ENCODE measurements around the gene TBC1D10A. TPM values are rescaled to one million over a fixed set of nuclear protein-coding genes. Genes with fewer than 3 reads are reported as not detected.

The TBC1D10A gene
- total and polyA plus RNA-seq, 4 donors: 16.7 to 45.5 (median 27.5) TPM

DNA sequence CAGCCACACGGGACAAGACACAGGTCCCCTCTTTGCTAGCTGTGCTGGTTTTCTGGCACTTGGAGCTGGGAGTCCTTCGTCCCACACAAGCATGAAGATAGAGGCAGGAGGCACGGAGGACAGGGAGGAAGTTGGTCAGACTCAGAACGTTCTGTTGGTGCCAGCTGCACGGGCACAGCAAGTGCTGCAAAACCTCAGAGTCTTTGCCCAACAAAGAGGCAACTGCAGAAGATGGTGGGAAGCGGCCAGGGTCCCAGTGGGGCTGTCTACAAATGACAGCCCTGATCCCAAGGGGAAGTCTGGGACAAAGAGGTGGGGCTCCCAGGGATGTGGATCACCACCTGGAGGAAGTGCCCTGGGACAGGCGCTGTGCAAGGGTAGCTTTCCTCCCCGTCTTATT is 50.7 kb downstream of the TBC1D10A start:
- intact Hi-C loops (cut with DNase I): no loop called here
- H3K27ac ChIP-seq (ENCODE audit: low read depth in 1 of 2, low read length in 2 of 2): no peak overlapping the region
- H3K4me1 ChIP-seq (ENCODE audit: control insufficient read depth in 1 of 2, insufficient read depth in 2 of 2, low read length in 2 of 2): no peaks in the 10 kb centered on the region
- H3K27me3 ChIP-seq (ENCODE audit: control insufficient read depth in 1 of 2, insufficient read depth in 2 of 2, low read length in 1 of 2): no peaks in the 10 kb centered on the region
- ATAC-seq (ENCODE audit: low FRiP score): no peak
- no peak for DNase-seq
- H3K36me3 ChIP-seq (ENCODE audit: control insufficient read depth in 1 of 2, insufficient read depth in 2 of 2, low read length in 1 of 2): no peaks in the 10 kb centered on the region
- no peak overlapping the region for H3K4me3 ChIP-seq (ENCODE audit: low read length in 2 of 2)
- 73 to 77% methylated on average over 8 of the region's 8 CpGs for WGBS, 2 donors
- H3K9me3 ChIP-seq (ENCODE audit: control insufficient read depth, low read length): no peaks in the 10 kb centered on the region

DNA sequence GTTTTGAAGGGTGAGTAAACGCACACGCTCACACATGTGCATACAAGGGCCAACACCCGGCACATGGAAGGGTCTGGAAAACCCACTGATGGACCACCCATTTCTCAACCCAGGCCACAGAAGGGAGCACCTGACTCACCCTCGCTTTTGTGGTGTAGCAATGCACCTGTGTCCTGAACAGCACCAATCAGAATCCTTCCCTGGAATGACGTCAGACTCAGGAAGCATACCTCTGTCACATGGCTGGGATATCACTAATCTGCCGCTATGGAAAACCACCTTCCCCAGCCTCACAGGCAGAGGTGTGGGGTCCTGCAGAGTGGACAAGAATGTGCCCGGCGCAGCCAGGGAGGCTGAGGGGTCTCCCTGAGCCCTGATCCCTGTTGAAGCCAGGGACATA is 51.1 kb downstream of the TBC1D10A start:
- intact Hi-C loops (cut with DNase I): no loop called here
- no peak for ATAC-seq (ENCODE audit: low FRiP score)
- Histone ChIP-seq H3K36me3 (ENCODE audit: control insufficient read depth in 1 of 2, insufficient read depth in 2 of 2, low read length in 1 of 2) (no peaks in the 10 kb centered on the region), H3K9me3 (ENCODE audit: control insufficient read depth, low read length) (no peaks in the 10 kb centered on the region), H3K27ac (ENCODE audit: low read depth in 1 of 2, low read length in 2 of 2) (no peak overlapping the region), H3K4me1 (ENCODE audit: control insufficient read depth in 1 of 2, insufficient read depth in 2 of 2, low read length in 2 of 2) (no peaks in the 10 kb centered on the region), H3K27me3 (ENCODE audit: control insufficient read depth in 1 of 2, insufficient read depth in 2 of 2, low read length in 1 of 2) (no peaks in the 10 kb centered on the region), H3K4me3 (ENCODE audit: low read length in 2 of 2) (no peak overlapping the region)
- DNase-seq: no peak
- 80 to 81% methylated on average over 8 of the region's 8 CpGs for WGBS, 2 donors

DNA sequence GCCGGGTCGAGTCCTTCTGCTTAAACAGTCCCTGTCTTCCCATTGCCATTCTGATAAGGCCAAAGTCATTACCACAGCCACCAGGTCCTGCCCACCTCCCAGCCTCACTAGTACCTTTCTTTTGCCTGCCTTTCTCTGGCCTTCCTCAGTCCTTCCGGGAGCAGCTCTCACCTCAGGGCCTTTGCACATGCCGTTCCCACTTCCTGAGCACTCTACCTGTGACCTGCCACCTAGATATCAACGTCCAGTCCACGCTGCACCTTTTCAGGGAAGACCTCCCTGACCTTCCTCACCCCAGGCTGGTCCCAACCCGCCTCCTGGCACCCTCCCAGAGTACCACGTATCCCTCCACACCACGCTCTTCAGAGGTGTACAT is 52.3 kb downstream of the TBC1D10A start:
- no peak overlapping the region for H3K27ac ChIP-seq (ENCODE audit: low read depth in 1 of 2, low read length in 2 of 2)
- no peaks in the 10 kb centered on the region for H3K27me3 ChIP-seq (ENCODE audit: control insufficient read depth in 1 of 2, insufficient read depth in 2 of 2, low read length in 1 of 2)
- H3K4me3 ChIP-seq (ENCODE audit: low read length in 2 of 2): no peak overlapping the region
- intact Hi-C loops (cut with DNase I): no loop called here
- no peaks in the 10 kb centered on the region for H3K36me3 ChIP-seq (ENCODE audit: control insufficient read depth in 1 of 2, insufficient read depth in 2 of 2, low read length in 1 of 2)
- WGBS, 2 donors: 93 to 94% methylated on average over 7 to 9 of the region's 9 CpGs
- no peaks in the 10 kb centered on the region for H3K4me1 ChIP-seq (ENCODE audit: control insufficient read depth in 1 of 2, insufficient read depth in 2 of 2, low read length in 2 of 2)
- DNase-seq: no peak
- no peak for ATAC-seq (ENCODE audit: low FRiP score)
- H3K9me3 ChIP-seq (ENCODE audit: control insufficient read depth, low read length): no peaks in the 10 kb centered on the region

DNA sequence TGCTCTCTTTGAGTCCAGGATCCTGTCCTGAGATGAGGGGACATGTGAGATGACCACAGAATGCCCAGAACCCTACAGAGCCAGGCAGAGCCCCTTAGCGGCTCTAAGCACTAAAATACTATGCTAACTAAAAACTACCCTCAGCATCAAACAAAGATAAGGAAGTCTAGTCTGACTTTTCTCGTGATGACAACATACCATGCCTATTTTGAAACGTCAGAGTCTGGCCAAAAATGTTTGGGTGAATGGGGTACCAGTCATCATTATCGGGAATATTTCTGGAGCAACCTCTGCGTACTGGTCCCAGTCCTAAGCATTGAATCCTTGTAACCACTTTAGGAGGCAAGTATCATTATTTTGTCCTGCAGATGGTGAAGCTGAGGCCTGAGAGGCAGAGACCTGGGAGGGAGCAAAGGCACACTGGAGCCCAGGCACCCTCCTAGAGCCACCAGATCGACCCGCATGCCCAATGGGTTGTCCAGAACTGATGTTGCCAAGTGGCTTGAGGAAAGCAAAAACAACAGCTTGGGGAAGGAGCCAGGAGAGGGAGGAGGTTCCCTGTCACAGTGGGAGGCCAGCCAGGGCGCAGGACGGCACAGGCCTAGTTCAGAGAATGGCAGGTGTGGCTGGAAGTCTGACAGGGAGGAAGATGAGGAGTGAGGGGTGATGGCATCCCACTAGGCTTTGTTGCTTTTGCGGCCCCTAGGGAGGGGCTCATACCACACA is 52.9 kb downstream of the TBC1D10A start:
- Histone ChIP-seq H3K27ac (ENCODE audit: low read depth in 1 of 2, low read length in 2 of 2) (no peak overlapping the region), H3K27me3 (ENCODE audit: control insufficient read depth in 1 of 2, insufficient read depth in 2 of 2, low read length in 1 of 2) (no peaks in the 10 kb centered on the region), H3K4me1 (ENCODE audit: control insufficient read depth in 1 of 2, insufficient read depth in 2 of 2, low read length in 2 of 2) (no peaks in the 10 kb centered on the region), H3K4me3 (ENCODE audit: low read length in 2 of 2) (no peak overlapping the region), H3K9me3 (ENCODE audit: control insufficient read depth, low read length) (no peaks in the 10 kb centered on the region), H3K36me3 (ENCODE audit: control insufficient read depth in 1 of 2, insufficient read depth in 2 of 2, low read length in 1 of 2) (no peaks in the 10 kb centered on the region)
- WGBS, 2 donors: 28 to 40% methylated on average over 10 of the region's 10 CpGs
- intact Hi-C loops (cut with DNase I): no loop called here
- DNase-seq (no peak), ATAC-seq (ENCODE audit: low FRiP score) (no peak)

DNA sequence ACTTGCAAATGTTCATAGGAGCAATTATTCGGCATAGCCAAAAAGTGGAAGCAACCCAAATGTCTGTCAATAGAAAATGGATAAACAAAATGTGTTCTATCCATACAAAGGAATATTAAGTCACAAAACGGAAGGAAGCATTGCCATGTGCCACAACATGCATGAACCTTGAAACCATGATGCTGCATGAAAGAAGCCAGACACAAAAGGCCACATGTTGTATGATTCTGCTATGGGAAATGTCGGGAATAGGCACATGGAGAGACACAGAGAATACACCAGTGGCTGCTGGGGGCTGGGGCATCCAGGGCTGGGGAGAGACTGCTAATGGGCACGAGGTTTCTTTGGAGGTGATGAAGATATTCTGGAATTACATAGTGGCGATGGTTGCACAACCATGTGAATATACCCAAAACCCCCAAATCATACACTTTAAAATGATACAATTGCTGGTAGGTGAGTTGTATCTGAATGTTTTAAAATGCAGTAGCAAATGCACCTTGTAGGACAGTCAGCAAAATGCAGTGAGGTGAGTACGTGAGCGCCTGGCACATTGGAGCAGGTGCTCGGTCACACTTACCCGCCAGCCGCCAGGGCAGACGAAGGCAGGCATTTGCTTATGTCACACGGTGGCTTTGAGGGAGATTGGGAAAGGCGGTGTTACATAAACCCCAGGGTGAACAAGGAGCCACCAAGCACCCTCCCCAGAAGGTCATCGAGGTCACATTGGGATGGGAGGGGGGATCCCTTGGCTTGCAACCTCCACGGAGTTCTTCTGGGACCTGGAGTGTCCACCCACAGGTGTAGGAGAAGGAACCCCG is 53.8 kb downstream of the TBC1D10A start:
- Histone ChIP-seq H3K27me3 (ENCODE audit: control insufficient read depth in 1 of 2, insufficient read depth in 2 of 2, low read length in 1 of 2) (no peaks in the 10 kb centered on the region), H3K27ac (ENCODE audit: low read depth in 1 of 2, low read length in 2 of 2) (no peak overlapping the region), H3K9me3 (ENCODE audit: control insufficient read depth, low read length) (no peaks in the 10 kb centered on the region), H3K4me3 (ENCODE audit: low read length in 2 of 2) (no peak overlapping the region), H3K36me3 (ENCODE audit: control insufficient read depth in 1 of 2, insufficient read depth in 2 of 2, low read length in 1 of 2) (no peaks in the 10 kb centered on the region), H3K4me1 (ENCODE audit: control insufficient read depth in 1 of 2, insufficient read depth in 2 of 2, low read length in 2 of 2) (no peaks in the 10 kb centered on the region)
- DNase-seq: no peak
- 85 to 87% methylated on average over 16 of the region's 16 CpGs for WGBS, 2 donors
- intact Hi-C loops (cut with DNase I): no loop called here
- ATAC-seq (ENCODE audit: low FRiP score): no peak

DNA sequence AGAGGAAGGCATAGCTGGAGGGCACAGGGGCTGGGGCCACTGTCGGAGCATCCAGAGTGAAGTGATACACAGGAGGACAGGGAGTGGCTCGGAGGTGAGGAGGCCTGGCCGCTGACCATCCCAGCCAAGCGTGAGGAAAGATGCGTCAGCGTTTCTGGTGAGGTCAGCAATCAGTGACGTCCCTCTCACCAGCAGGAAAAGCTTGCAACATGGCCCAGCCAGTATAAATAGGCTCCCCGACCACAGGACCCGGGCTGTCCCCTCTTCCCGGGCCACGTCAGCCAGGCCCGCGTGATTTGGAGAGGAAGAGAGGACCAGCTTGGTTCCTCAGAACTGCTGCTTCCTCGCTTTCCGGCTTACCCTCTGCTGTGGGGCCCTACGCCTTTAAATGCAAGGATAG is 55.9 kb downstream of the TBC1D10A start:
- DNase-seq: peak in 1 of 2 donors; percentile 94
- Histone ChIP-seq H3K36me3 (ENCODE audit: control insufficient read depth in 1 of 2, insufficient read depth in 2 of 2, low read length in 1 of 2) (no peaks in the 10 kb centered on the region), H3K27ac (ENCODE audit: low read depth in 1 of 2, low read length in 2 of 2) (no peak overlapping the region), H3K27me3 (ENCODE audit: control insufficient read depth in 1 of 2, insufficient read depth in 2 of 2, low read length in 1 of 2) (no peaks in the 10 kb centered on the region), H3K9me3 (ENCODE audit: control insufficient read depth, low read length) (no peaks in the 10 kb centered on the region), H3K4me3 (ENCODE audit: low read length in 2 of 2) (no peak overlapping the region), H3K4me1 (ENCODE audit: control insufficient read depth in 1 of 2, insufficient read depth in 2 of 2, low read length in 2 of 2) (no peaks in the 10 kb centered on the region)
- intact Hi-C loops (cut with DNase I): no loop called here
- whole genome bisulfite sequencing, 2 donors: 86% methylated on average over 16 of the region's 16 CpGs
- peak; percentile 62 for ATAC-seq (ENCODE audit: low FRiP score)

DNA sequence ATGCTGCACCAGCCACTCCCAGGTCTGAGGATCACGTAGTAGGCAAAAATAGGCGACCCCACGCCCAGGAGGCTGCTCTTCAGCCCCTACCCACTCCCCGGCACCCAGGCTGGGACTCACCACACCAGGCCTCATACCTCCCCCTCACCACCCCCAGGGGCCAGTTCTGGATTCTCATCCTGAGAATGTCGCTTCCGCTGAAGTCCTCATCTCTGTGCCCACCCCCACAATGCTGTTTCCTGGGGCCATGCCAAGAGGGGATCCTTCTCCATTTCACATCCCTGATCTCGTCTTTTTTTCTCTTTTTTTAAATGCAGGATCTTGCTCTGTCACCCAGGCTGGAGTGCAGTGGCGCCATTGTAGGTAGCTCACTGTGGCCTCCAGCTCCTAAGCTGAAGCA is 58.4 kb downstream of the TBC1D10A start:
- no peaks in the 10 kb centered on the region for H3K9me3 ChIP-seq (ENCODE audit: control insufficient read depth, low read length)
- intact Hi-C loops (cut with DNase I): no loop called here
- H3K4me3 ChIP-seq (ENCODE audit: low read length in 2 of 2): no peak overlapping the region
- WGBS, 2 donors: 89 to 90% methylated on average over 8 of the region's 8 CpGs
- H3K4me1 ChIP-seq (ENCODE audit: control insufficient read depth in 1 of 2, insufficient read depth in 2 of 2, low read length in 2 of 2): no peaks in the 10 kb centered on the region
- DNase-seq: no peak
- H3K27ac ChIP-seq (ENCODE audit: low read depth in 1 of 2, low read length in 2 of 2): no peak overlapping the region
- H3K27me3 ChIP-seq (ENCODE audit: control insufficient read depth in 1 of 2, insufficient read depth in 2 of 2, low read length in 1 of 2): no peaks in the 10 kb centered on the region
- no peak for ATAC-seq (ENCODE audit: low FRiP score)
- H3K36me3 ChIP-seq (ENCODE audit: control insufficient read depth in 1 of 2, insufficient read depth in 2 of 2, low read length in 1 of 2): no peaks in the 10 kb centered on the region

DNA sequence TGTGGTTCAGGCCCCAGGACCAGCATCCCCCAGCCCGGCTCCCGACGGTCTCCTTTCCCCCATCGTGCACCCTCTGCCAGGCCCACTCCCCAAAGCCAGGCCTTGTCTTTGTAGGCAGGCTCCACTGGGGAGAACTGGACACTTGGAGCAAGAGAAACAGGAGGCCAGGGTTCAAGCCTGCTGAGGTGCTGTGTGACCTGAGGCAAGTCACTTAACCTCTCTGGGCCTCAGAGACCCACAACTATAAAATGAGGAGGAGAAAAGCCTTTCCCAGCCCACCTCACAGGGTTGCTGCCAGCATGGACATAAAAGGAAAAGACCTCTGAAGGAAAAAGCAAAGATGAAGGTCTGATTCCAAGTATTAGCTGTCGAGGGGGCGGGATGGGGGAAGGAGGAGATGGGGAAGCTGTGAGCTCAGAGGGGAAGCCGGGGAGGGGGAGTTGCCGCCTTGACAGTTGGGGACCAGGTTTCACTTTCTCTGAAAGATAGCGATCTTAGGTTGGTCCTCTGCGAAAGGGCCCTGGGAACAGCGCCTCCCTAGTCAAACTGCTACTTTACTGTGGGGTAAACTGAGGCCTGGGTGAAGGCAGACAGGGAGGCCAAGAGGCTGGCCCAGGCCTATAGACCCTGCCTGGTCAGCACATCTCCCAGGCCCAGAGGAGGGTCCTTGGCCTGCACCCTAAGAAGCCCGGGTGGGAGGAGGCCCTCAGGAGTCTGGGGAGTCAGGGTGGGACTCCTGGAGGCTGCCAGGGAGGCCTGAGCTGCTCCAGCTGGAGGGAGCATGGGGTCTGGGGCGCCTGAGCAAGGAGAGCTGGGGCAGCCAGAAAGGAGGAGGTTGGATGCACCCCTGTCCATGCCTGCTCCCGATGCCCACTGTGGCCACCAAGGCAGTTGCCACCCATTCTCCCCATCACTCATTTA is 59.1 kb downstream of the TBC1D10A start:
- DNase-seq (no peak), ATAC-seq (ENCODE audit: low FRiP score) (no peak)
- Histone ChIP-seq H3K4me1 (ENCODE audit: control insufficient read depth in 1 of 2, insufficient read depth in 2 of 2, low read length in 2 of 2) (no peaks in the 10 kb centered on the region), H3K4me3 (ENCODE audit: low read length in 2 of 2) (no peak overlapping the region), H3K36me3 (ENCODE audit: control insufficient read depth in 1 of 2, insufficient read depth in 2 of 2, low read length in 1 of 2) (no peaks in the 10 kb centered on the region), H3K27ac (ENCODE audit: low read depth in 1 of 2, low read length in 2 of 2) (no peak overlapping the region), H3K9me3 (ENCODE audit: control insufficient read depth, low read length) (no peaks in the 10 kb centered on the region), H3K27me3 (ENCODE audit: control insufficient read depth in 1 of 2, insufficient read depth in 2 of 2, low read length in 1 of 2) (no peaks in the 10 kb centered on the region)
- 88% methylated on average over 14 of the region's 14 CpGs for WGBS, 2 donors
- intact Hi-C loops (cut with DNase I): no loop called here

Measured in aorta (tissue), 5 donors.